Endometrial microvascular endothelial cells (primary cell): Measurements from ENCODE around the gene FES. TPM values are rescaled to one million over a fixed set of nuclear protein-coding genes. Genes with fewer than 3 reads are reported as not detected.
"Not testable (repeated sequence)": the region's sequence is repeated elsewhere in the genome, so short reads cannot be mapped to it uniquely, and the experiment has no call there.

Experiments used
- in situ Hi-C: cut with HindIII; loops from 2 replicates; pipeline ENCODE4 v1.10.0; 2017; ENCODE audit warnings: low sequenced_read_pairs, low pct_unique_long_range_greater_than_20kb; ENCODE audit errors: inconsistent ontology term
- total RNA-seq: library from RNA; depleted of rRNA; stranded (reverse); fragments of >200 nt; gene quantifications from one replicate; pipeline ENCODE4 v1.2.3, GENCODE V29; 2015; ENCODE audit errors: inconsistent ontology term

The FES gene
- total RNA-seq, 1 donor from 2014 or later: 144 TPM

DNA sequence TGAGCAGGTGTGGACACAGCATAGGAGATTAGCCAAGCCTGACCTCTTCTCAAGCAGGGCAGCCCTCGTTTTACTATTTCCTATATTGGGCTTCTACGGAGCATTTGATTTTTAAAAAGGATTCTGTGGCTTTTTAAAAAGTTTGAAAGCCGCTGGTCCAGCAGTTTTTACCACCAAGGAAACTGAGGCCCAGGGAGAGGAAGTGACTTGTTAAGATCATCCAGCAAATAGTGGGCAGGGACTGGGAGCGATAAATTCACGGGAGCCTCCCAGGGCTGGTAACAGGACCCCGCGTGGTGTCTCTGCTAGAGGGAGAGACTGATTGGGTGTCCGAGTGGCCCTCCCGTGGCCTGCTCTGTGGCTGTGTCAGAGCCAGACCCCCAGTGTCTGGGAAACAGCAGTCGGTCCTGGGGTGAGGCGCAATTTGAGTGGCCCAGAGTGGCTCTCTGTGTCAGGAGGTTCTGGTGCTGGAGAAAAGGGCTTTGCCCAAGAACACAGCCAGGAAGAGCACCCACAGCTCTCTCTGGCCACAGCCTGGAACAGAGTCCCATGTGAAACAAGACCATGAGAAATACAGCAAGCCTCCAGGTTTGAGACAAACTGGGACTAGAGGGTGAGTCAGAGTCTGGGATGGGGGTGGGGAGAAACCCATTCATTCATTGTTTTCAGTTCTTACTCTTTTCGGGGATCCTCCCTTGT lies 11.7 kb upstream of the FES start:
- in situ Hi-C loops: no loop called here

- in situ Hi-C loops: no loop called here
These were observed 10.8 kb upstream of the FES start for GRCh38 chr15:90873488-90873997.

GRCh38 chr15:90873998-90874605 lies 10.2 kb upstream of the FES start:
- in situ Hi-C loops: no loop called here

DNA sequence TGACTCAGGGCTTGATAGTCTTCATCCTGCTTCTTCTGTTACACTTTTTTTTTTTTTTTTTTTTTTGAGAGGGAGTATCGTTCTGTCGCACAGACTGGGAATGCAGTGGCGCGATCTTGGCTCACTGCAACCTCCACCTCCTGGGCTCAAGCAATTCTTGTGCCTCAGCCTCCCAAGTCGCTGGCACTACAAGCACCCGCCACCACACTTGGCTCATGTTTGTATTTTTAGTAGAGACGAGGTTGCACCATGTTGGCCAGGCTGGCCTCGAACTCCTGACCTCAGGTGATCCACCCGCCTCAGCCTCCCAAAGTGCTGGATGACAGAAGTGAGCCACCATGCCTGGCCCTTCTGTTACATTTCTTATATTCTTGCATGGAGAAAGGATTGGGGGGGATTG lies 9.3 kb upstream of the FES start:
- in situ Hi-C loops: not testable (repeated sequence)

- in situ Hi-C loops: no loop called here
These were observed 8.7 kb upstream of the FES start for GRCh38 chr15:90875549-90875981.

DNA sequence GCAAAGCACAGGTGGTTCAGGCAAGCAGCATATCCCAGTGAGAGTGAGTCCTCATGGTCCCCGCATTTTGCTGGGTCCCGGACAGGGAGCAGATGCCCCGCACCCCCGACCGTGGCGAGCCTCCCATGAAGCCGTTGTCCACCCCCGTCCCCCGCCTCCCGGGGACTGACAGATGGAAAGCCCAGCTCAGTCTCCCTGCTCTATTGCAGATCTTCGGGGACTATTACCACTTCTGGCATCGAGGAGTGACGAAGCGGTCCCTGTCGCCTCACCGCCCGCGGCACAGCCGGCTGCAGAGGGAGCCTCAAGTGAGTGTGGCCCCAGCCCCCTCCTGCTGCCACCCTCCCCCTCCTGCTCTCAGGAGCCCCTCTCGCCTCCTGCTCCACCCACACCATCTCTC lies 8.3 kb upstream of the FES start:
- in situ Hi-C loops: no loop called here

DNA sequence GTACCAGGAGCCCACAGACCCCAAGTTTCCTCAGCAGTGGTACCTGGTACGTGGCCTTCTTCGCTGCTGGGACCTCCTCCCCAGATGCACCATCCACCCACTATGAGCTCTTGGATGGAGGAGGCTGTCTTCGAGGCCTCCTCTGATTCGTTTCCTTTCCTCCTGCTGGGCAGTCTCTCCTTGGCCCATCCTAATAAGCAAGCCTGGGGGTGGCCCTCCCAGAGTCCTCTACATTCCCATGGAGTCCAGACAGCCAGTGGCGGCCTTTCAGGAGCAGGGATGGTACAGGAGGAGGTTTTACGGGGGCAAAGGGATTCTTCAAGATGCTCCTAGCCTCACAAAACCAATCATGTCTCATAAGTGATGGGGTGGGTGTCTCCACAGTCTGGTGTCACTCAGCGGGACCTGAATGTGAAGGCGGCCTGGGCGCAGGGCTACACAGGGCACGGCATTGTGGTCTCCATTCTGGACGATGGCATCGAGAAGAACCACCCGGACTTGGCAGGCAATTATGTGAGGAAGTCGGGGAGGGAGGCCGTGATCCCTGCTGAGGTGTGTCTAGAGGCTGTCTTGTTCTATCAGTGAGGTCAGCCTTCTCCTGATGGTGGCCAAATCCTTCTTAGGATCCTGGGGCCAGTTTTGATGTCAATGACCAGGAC lies 7.7 kb upstream of the FES start:
- in situ Hi-C loops: no loop called here

DNA sequence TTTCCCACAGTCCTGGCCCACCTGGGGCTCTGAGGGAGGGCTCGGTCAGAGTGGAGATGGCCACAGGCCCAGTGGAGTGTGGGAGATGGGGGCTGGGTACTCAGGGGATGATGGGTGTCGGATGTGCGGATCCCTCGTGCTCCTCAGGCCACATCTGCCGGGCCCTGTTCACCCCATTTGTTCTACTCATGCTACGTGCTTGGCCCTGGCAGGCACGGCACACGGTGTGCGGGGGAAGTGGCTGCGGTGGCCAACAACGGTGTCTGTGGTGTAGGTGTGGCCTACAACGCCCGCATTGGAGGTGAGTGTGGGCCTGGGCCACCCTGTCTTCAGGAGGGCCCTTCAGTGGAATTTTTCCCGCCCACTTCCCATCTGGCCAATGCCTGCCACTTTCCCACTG lies 7.0 kb upstream of the FES start:
- in situ Hi-C loops: no loop called here

DNA sequence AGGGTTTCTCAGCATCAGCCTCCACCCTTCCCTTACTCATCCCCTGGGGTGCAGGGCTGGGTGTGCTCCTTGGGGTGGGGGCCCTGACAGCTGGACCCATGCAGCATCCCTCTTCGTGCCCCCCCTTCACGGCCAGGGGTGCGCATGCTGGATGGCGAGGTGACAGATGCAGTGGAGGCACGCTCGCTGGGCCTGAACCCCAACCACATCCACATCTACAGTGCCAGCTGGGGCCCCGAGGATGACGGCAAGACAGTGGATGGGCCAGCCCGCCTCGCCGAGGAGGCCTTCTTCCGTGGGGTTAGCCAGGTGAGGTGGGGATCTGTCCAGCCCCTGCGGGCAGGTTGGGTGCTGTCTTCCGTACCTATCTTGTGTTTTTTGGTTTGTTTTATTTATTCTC lies 6.3 kb upstream of the FES start:
- in situ Hi-C loops: no loop called here

GRCh38 chr15:90878660-90879059 lies 5.6 kb upstream of the FES start:
- in situ Hi-C loops: no loop called here

- in situ Hi-C loops: no loop called here
These were observed 4.5 kb upstream of the FES start for GRCh38 chr15:90879730-90880366.

GRCh38 chr15:90880381-90881145 lies 3.7 kb upstream of the FES start:
- in situ Hi-C loops: no loop called here

DNA sequence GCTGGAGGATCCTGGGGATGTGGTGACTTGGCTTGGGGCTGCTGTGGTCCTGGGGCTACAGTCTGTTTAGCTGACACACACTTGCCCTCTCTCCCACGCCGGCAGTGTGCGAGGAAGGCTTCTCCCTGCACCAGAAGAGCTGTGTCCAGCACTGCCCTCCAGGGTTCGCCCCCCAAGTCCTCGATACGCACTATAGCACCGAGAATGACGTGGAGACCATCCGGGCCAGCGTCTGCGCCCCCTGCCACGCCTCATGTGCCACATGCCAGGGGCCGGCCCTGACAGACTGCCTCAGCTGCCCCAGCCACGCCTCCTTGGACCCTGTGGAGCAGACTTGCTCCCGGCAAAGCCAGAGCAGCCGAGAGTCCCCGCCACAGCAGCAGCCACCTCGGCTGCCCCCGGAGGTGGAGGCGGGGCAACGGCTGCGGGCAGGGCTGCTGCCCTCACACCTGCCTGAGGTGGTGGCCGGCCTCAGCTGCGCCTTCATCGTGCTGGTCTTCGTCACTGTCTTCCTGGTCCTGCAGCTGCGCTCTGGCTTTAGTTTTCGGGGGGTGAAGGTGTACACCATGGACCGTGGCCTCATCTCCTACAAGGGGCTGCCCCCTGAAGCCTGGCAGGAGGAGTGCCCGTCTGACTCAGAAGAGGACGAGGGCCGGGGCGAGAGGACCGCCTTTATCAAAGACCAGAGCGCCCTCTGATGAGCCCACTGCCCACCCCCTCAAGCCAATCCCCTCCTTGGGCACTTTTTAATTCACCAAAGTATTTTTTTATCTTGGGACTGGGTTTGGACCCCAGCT lies 2.9 kb upstream of the FES start:
- in situ Hi-C loops: no loop called here

- in situ Hi-C loops: no loop called here
These were observed 2.2 kb upstream of the FES start for GRCh38 chr15:90881978-90882721.

- in situ Hi-C loops: no loop called here
These were observed 1.4 kb upstream of the FES start for GRCh38 chr15:90882781-90883525.

- in situ Hi-C loops: no loop called here
These were observed 753 bp upstream of the FES start for GRCh38 chr15:90883526-90883975.
